Left ventricle myocardium superior (tissue), 1 donor: ENCODE measurements around the gene SCN11A. TPM values are rescaled to one million over a fixed set of nuclear protein-coding genes. Genes with fewer than 3 reads are reported as not detected.

Experiments used
- ATAC-seq: fragments of 200-7000 bp; cut with Tn5 transposase; one replicate; pipeline ENCODE4 v1.9.1; 2020; ENCODE audit warnings: mild to moderate bottlenecking, moderate library complexity
- DNase-seq: peaks from one replicate; pipeline ENCODE4 v3.0.0-alpha.2; 2020
- intact Hi-C: fragments of 100-400 bp; cut with micrococcal nuclease; formaldehyde crosslinking; loops from one replicate; pipeline ENCODE4 v1.11.0; 2022
- total RNA-seq: library from RNA; stranded (reverse); fragmentation: NEBNext Ultra II Directional; extraction: Animal tissue kit (Norgen Biotek cat#: 25700); gene quantifications from one replicate; pipeline ENCODE4 v1.2.1, GENCODE V29; 2021
- donor health status: DM: no; HTN: yes; CAD: no; lungs with severe emphysema.

Gene SCN11A
- total RNA-seq, 1 donor from 2014 or later = not detected

GRCh38 chr3:39013921-39014509 lies 37.7 kb downstream of the SCN11A start:
- intact Hi-C loops = no loop called here
- no peak for DNase-seq
- no peak for ATAC-seq

GRCh38 chr3:39013289-39013688 lies 38.5 kb downstream of the SCN11A start:
- ATAC-seq = no peak
- no peak for DNase-seq
- intact Hi-C loops = no loop called here

- intact Hi-C loops = no loop called here
- DNase-seq (no peak), ATAC-seq (no peak)
Measured at GRCh38 chr3:39011191-39011736, 40.5 kb downstream of the SCN11A start.

GRCh38 chr3:39005295-39005694 lies 46.4 kb downstream of the SCN11A start:
- DNase-seq (no peak), ATAC-seq (no peak)
- intact Hi-C loops = no loop called here

Other genes starting within 250 kb of the SCN11A start
- 0.02 TPM for gene SCN10A, start 235.7 kb downstream of the SCN11A start, total RNA-seq
- gene WDR48, start 72 bp upstream of the SCN11A start, total RNA-seq = 33.1 TPM
- gene GORASP1, start 55.7 kb upstream of the SCN11A start, total RNA-seq = 50.6 TPM
- 1.1 TPM for gene TTC21A, start 55.7 kb upstream of the SCN11A start, total RNA-seq
- gene CSRNP1, start 101.6 kb upstream of the SCN11A start, total RNA-seq = 11.2 TPM
- gene XIRP1, start 140.7 kb upstream of the SCN11A start, total RNA-seq = 263 TPM
- gene CX3CR1, start 228.1 kb upstream of the SCN11A start, total RNA-seq = 1.7 TPM